Neural cell (in vitro differentiated cells): Measurements from ENCODE around the gene USF1. TPM values are rescaled to one million over a fixed set of nuclear protein-coding genes. Genes with fewer than 3 reads are reported as not detected.

ENCODE experiments used
- H2AFZ ChIP-seq: fragments of 200-600, 300-800 bp; sonication (generic), shearing (Covaris generic); 2 replicates; pipeline ENCODE4 v1.6.0; 2014; ENCODE audit warnings: low read depth, mild to moderate bottlenecking, antibody characterized with exemption, low read length, moderate library complexity
- H3F3A ChIP-seq: fragments of 200-600 bp; shearing (Covaris generic); 2 replicates; pipeline ENCODE4 v1.6.1; 2016; ENCODE audit warnings: mild to moderate bottlenecking, moderate library complexity, mixed read lengths, antibody characterized with exemption, low read length; ENCODE audit not compliant: insufficient read depth, poor library complexity, severe bottlenecking
- H3K27ac ChIP-seq: fragments of 200-600, 300-800 bp; sonication (generic), shearing (Covaris generic); 2 replicates; pipeline ENCODE4 v1.5.1; 2014; ENCODE audit warnings: mild to moderate bottlenecking, low read length, moderate library complexity
- H3K27me3 ChIP-seq: fragments of 300-800, 200-600 bp; sonication (generic), shearing (Covaris generic); 2 replicates; pipeline ENCODE4 v1.6.0; 2014; ENCODE audit warnings: mild to moderate bottlenecking, low read depth, low read length, moderate library complexity; ENCODE audit not compliant: insufficient read depth
- H3K36me3 ChIP-seq: fragments of 300-800, 200-600 bp; sonication (generic), shearing (Covaris generic); 2 replicates; pipeline ENCODE4 v1.5.1; 2014; ENCODE audit warnings: mild to moderate bottlenecking, antibody characterized with exemption, low read length, moderate library complexity; ENCODE audit not compliant: insufficient read depth
- H3K4me2 ChIP-seq: fragments of 300-800, 200-600 bp; sonication (generic), shearing (Covaris generic); 2 replicates; pipeline ENCODE4 v1.6.0; 2014; ENCODE audit warnings: mild to moderate bottlenecking, low read length
- H3K4me3 ChIP-seq: fragments of 300-800, 200-600 bp; sonication (generic), shearing (Covaris generic); 2 replicates; pipeline ENCODE4 v1.5.1; 2014; ENCODE audit warnings: mild to moderate bottlenecking, low read length, moderate library complexity
- H3K79me2 ChIP-seq: fragments of 200-600 bp; shearing (Covaris generic); replicated peaks from 2 replicates; pipeline ENCODE4 v1.6.0; 2014; ENCODE audit warnings: mild to moderate bottlenecking, low read length, moderate library complexity; ENCODE audit not compliant: insufficient read depth
- H3K9ac ChIP-seq: fragments of 300-800, 200-600 bp; sonication (generic), shearing (Covaris generic); 2 replicates; pipeline ENCODE4 v1.6.1; 2016; ENCODE audit warnings: mild to moderate bottlenecking, low read length, mixed read lengths
- H3K9me2 ChIP-seq: fragments of 200-600 bp; shearing (Covaris generic); 2 replicates; pipeline ENCODE4 v1.6.1; 2016; ENCODE audit warnings: mild to moderate bottlenecking, low read length, mixed read lengths; ENCODE audit not compliant: insufficient read depth
- H3K9me3 ChIP-seq: fragments of 200-600, 300-800 bp; sonication (generic), shearing (Covaris generic); 2 replicates; pipeline ENCODE4 v1.6.1; 2016; ENCODE audit warnings: mild to moderate bottlenecking, mixed run types, low read length, moderate library complexity, mixed read lengths
- H4K20me1 ChIP-seq: fragments of 200-600 bp; shearing (Covaris generic); 2 replicates; pipeline ENCODE4 v1.6.1; 2016; ENCODE audit warnings: mild to moderate bottlenecking, mixed run types; ENCODE audit not compliant: insufficient read depth
- EP300 ChIP-seq: fragments of 450-650 bp; conservative IDR thresholded peaks from 2 replicates; pipeline ENCODE4 v1.6.1; 2014; ENCODE audit warnings: antibody characterized with exemption, mild to moderate bottlenecking, moderate library complexity; ENCODE audit not compliant: poor library complexity, severe bottlenecking
- EZH2 ChIP-seq: fragments of 200-600, 300-800 bp; shearing (Covaris generic), sonication (generic); IDR thresholded peaks from 2 replicates; pipeline ENCODE4 v1.6.1; 2014; ENCODE audit warnings: antibody characterized with exemption, low read length, borderline replicate concordance, mild to moderate bottlenecking; ENCODE audit not compliant: insufficient read depth, poor library complexity, severe bottlenecking
- MXI1 ChIP-seq: fragments of 450-650 bp; conservative IDR thresholded peaks from 2 replicates; pipeline ENCODE4 v1.6.1; 2014; ENCODE audit warnings: antibody characterized with exemption, mild to moderate bottlenecking; ENCODE audit not compliant: poor library complexity, severe bottlenecking
- POLR2AphosphoS5 ChIP-seq: IDR thresholded peaks from 2 replicates; pipeline ENCODE4 v1.6.1; 2012
- RAD21 ChIP-seq: fragments of 450-650 bp; conservative IDR thresholded peaks from 2 replicates; pipeline ENCODE4 v1.6.1; 2014; ENCODE audit warnings: antibody characterized with exemption, mild to moderate bottlenecking, moderate library complexity
- SMC3 ChIP-seq: fragments of 450-650 bp; conservative IDR thresholded peaks from 2 replicates; pipeline ENCODE4 v1.6.1; 2014; ENCODE audit warnings: antibody characterized with exemption, mild to moderate bottlenecking, moderate library complexity; ENCODE audit not compliant: poor library complexity
- TAF1 ChIP-seq: IDR thresholded peaks from 2 replicates; pipeline ENCODE4 v1.6.1; 2012; ENCODE audit warnings: low read depth
- polyA plus RNA-seq: library from polyadenylated mRNA; depleted of rRNA; stranded (reverse); fragments of >200 nt; gene quantifications from 2 replicates; pipeline ENCODE4 v1.2.3, GENCODE V29; 2014
- TF ChIP-seq, protein P1 (sequence below): fragments of 450-650 bp; IDR thresholded peaks from 2 replicates; pipeline ENCODE4 v1.5.1; 2014; ENCODE audit warnings: antibody characterized with exemption, mild to moderate bottlenecking, moderate library complexity; ENCODE audit not compliant: poor library complexity, severe bottlenecking
- TF ChIP-seq, protein P2 (sequence below): IDR thresholded peaks from 2 replicates; pipeline ENCODE4 v1.6.1; 2012; ENCODE audit warnings: borderline replicate concordance

The USF1 gene
- polyA plus RNA-seq, 1 donor from 2014 or later = 366 TPM

DNA sequence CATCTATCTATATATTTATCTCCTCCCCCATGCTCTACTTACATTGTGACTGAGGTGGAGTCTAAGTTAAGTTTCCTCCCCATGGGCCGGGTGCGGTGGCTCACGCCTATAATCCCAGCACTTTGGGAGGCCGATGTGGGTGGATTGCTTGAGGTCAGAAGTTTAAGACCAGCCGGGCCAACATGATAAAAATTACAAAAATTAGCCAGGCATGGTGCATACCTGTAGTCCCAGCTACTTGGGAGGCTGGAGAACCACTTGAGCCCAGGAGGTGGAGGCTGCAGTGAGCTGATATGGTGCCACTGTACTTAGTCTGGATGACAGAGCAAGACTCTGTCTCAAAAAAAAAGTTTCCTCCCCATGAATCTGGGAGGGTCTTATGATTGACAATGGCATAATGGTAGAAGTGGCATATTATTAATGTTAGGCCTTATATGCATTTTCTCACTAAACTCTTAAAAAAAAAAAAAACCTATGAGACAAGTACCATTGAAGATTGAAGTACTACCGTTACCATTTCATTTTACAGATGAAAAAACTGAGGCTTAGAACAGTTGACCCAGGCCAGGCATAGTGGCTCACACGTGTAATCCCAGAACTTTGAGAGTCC, 36.1 kb downstream of the USF1 start:
- Histone ChIP-seq H3K9me3 (no peaks in the 10 kb centered on the region), H3K79me2 (no peaks in the 10 kb centered on the region), H3K27me3 (no peaks in the 10 kb centered on the region), H2AFZ (no peak overlapping the region), H3K9ac (no peak overlapping the region), H4K20me1 (no peaks in the 10 kb centered on the region), H3K4me3 (no peak overlapping the region), H3K4me2 (no peak overlapping the region), H3K27ac (no peak overlapping the region), H3K9me2 (no peaks in the 10 kb centered on the region), H3K36me3 (no peaks in the 10 kb centered on the region), H3F3A (no peaks in the 10 kb centered on the region)
- TF ChIP-seq SMC3 (no peak), POLR2AphosphoS5 (no peak), EP300 (no peak), MXI1 (no peak), TAF1 (no peak), RAD21 (no peak), EZH2 (no peak)
- TF ChIP-seq, protein P1, sequence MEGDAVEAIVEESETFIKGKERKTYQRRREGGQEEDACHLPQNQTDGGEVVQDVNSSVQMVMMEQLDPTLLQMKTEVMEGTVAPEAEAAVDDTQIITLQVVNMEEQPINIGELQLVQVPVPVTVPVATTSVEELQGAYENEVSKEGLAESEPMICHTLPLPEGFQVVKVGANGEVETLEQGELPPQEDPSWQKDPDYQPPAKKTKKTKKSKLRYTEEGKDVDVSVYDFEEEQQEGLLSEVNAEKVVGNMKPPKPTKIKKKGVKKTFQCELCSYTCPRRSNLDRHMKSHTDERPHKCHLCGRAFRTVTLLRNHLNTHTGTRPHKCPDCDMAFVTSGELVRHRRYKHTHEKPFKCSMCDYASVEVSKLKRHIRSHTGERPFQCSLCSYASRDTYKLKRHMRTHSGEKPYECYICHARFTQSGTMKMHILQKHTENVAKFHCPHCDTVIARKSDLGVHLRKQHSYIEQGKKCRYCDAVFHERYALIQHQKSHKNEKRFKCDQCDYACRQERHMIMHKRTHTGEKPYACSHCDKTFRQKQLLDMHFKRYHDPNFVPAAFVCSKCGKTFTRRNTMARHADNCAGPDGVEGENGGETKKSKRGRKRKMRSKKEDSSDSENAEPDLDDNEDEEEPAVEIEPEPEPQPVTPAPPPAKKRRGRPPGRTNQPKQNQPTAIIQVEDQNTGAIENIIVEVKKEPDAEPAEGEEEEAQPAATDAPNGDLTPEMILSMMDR = no peak
- TF ChIP-seq, protein P2, sequence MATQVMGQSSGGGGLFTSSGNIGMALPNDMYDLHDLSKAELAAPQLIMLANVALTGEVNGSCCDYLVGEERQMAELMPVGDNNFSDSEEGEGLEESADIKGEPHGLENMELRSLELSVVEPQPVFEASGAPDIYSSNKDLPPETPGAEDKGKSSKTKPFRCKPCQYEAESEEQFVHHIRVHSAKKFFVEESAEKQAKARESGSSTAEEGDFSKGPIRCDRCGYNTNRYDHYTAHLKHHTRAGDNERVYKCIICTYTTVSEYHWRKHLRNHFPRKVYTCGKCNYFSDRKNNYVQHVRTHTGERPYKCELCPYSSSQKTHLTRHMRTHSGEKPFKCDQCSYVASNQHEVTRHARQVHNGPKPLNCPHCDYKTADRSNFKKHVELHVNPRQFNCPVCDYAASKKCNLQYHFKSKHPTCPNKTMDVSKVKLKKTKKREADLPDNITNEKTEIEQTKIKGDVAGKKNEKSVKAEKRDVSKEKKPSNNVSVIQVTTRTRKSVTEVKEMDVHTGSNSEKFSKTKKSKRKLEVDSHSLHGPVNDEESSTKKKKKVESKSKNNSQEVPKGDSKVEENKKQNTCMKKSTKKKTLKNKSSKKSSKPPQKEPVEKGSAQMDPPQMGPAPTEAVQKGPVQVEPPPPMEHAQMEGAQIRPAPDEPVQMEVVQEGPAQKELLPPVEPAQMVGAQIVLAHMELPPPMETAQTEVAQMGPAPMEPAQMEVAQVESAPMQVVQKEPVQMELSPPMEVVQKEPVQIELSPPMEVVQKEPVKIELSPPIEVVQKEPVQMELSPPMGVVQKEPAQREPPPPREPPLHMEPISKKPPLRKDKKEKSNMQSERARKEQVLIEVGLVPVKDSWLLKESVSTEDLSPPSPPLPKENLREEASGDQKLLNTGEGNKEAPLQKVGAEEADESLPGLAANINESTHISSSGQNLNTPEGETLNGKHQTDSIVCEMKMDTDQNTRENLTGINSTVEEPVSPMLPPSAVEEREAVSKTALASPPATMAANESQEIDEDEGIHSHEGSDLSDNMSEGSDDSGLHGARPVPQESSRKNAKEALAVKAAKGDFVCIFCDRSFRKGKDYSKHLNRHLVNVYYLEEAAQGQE = no peak

DNA sequence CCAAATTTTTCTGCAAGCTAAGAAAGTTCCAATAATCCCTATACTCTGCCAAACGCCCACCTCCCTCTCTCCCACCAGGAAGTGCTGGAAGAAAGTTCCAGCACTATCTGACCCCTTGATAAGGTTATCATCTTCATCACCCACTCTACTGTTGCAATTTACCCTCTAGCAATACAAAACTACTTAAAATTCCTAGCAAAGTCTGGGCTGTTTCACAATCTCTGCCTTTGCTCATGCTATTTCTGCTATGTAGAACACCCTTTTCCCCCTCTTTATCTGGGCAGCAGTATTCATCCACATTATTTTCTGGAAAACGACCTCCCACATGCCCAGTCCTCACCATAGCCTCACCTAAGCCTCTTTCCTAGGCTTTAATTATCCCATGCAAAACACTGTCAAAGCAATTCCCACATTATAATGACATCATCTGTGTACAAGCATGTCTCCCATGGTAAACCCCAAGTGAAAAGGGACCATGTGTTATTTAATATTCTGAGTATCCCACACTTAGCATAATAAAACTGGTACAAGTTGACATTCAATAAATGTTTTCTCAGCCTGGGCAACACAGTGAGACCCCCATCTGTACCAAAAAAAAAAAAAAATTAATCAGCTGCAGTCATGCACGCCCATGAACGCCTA, 36.8 kb downstream of the USF1 start:
- H3K27me3 ChIP-seq = no peaks in the 10 kb centered on the region
- H4K20me1 ChIP-seq = no peaks in the 10 kb centered on the region
- no peaks in the 10 kb centered on the region for H3F3A ChIP-seq
- H3K9me3 ChIP-seq = no peaks in the 10 kb centered on the region
- H3K36me3 ChIP-seq = no peaks in the 10 kb centered on the region
- no peak overlapping the region for H2AFZ ChIP-seq
- no peak overlapping the region for H3K4me2 ChIP-seq
- H3K9ac ChIP-seq = no peak overlapping the region
- TF ChIP-seq RAD21 (no peak), SMC3 (no peak), TAF1 (no peak), EP300 (no peak), POLR2AphosphoS5 (no peak), EZH2 (no peak), MXI1 (no peak)
- TF ChIP-seq, protein P1 = no peak
- TF ChIP-seq, protein P2 = no peak
- H3K79me2 ChIP-seq = no peaks in the 10 kb centered on the region
- H3K4me3 ChIP-seq = no peak overlapping the region
- H3K9me2 ChIP-seq = no peaks in the 10 kb centered on the region
- no peak overlapping the region for H3K27ac ChIP-seq
